Suppressor macrophage treated with lipopolysaccharide for 4 hours (primary cell): Measurements from ENCODE around the gene TCERG1L.

ENCODE experiments used
- DNase-seq: peaks from one replicate; pipeline ENCODE4 v3.0.0-alpha.2; 2020

Gene TCERG1L

DNA sequence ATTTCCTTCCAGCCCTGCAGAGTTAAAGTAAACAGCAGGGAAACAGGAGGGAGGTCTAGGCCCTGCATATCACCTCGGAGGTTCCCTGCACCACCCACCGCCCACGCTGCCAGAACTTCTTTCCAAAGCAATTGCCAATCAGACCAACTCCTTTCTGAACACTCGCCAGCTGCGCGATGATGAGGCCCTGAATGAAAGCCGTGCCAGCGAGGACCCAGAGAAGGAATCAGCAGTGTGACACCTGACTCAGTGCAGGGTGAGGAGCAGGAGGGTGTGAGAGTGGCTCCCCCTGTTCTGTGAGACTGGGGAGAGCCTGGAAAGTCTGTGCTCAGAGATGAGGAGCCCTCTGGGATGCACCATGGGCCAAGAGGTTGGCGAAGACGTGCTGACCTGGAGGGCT lies 3.3 kb upstream of the TCERG1L start:
- no peak for DNase-seq

DNA sequence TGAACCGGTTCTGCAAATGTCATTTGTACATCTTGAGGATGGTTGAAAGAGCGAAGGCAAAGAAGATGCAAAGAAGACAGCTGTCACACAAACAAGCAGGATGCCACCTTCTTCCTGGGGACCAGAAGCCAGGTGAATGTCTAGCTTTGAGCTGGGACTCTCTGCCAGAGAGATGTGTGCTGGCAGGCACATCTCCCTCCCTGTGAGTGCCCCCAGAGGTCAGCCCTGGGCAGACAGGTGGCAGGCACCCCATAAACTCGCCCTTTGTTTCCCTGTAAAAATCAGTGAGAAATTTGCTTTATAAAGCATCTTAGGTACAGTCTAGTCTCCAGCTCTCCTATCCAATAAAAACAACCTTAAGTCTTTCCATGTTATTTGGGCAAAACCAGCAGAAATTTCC lies 2.6 kb upstream of the TCERG1L start:
- DNase-seq = no peak

- no peak for DNase-seq
These were observed 1.9 kb upstream of the TCERG1L start for GRCh38 chr10:131313377-131313776.

DNA sequence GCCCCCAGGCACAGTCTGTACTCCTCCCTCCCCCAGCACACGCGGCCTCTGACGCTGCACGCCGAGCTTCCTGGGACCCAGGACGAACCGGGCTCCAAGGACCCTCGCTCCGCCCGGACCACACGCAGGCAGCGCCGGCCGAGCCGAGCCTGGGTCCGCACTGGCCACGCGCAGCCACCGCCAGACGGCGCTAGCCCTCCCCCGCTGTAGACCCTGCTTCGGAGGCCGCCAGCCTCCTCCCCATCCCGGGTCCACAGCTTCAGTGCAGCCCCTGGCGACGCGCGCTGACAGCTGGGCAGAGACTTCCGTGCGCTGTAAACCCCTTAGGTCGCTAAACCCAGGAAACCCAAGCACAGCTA lies 936 bp upstream of the TCERG1L start:
- DNase-seq = no peak

- DNase-seq = no peak
These were observed 190 bp downstream of the TCERG1L start for GRCh38 chr10:131311402-131311660.

- DNase-seq = no peak
These were observed 745 bp downstream of the TCERG1L start for GRCh38 chr10:131310551-131311401.

DNA sequence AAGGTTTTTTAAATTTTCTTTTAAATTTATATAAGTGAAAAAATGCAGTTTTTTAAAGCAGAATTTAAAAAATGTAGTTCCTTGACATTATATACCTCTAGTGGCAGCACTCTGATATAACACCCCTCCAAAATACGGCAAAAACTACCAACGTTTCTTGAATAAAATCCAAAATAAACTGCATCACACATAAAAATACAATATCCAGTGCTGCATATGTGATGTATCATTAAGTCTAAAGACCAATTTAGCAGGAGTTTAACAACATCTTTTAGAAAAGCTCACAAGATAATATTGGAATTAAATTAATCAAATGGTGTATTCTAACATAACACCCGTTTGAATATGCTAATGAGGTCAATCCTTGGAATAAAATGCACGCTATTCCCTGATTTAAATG lies 1.4 kb downstream of the TCERG1L start:
- DNase-seq = no peak

- DNase-seq = no peak
These were observed 11.0 kb downstream of the TCERG1L start for GRCh38 chr10:131300508-131300907.

- DNase-seq = no peak
These were observed 20.7 kb downstream of the TCERG1L start for GRCh38 chr10:131290781-131291180.

DNA sequence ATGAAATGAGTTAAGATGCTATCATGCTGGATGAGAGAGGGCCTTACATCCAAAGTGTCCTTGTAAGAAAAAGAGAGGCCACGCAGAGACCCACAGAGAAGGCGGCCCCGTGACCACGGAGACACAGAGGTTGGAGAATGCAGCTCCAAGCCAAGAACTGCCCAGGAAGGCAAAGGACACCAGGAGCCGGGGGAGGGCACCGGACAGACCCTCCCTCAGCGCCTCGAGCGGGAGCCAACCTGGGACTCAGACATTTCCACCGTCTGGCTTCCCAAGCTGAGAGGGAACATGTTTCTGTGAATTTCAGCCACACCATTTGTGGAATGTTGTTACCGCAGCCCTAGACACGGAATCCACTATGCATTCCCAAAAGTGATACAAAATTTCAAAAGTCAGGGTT lies 22.9 kb downstream of the TCERG1L start:
- no peak for DNase-seq

GRCh38 chr10:131282961-131283360 lies 28.6 kb downstream of the TCERG1L start:
- DNase-seq = no peak

- no peak for DNase-seq
These were observed 31.4 kb downstream of the TCERG1L start for GRCh38 chr10:131280101-131280500.

DNA sequence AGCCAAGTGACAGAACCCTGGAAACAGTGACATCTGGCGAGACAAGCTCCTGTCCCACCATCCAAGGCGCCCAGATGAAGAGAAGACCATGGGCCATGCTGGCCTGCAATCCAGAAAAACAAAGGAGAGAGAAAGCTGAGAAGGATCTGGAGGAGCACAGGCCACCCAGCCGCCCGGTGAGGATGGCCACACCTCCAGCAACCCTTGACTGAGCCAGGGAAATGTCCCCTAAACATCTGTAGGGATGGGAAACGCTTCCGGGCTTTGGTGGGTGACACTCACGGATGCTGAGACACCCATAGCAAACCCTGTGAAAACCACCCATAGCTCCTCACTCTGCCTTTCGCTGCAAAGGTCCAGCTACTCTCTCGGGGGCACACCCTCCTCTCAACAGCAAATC lies 32.0 kb downstream of the TCERG1L start:
- DNase-seq = no peak

DNA sequence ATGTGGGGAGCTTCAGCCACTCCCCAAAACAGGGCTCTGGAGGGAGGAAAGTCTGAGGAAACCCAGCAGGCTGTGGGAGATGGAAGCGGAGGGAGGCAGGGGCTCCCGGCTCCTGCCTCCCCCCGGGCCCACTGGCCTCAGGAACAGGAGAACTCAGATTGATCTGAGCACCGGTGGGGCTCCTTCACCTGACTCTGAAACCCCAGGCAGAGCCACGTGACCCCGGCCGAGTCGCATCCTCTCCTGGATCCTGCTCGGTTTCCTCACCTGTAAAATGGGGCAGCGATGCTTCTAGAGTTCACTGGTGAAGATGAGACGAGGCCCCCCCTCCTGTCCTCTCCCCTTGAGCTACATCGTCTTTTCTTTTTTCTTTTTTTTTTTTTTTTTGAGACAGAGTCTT lies 33.6 kb downstream of the TCERG1L start:
- DNase-seq = no peak

GRCh38 chr10:131277278-131277677 lies 34.2 kb downstream of the TCERG1L start:
- no peak for DNase-seq

- no peak for DNase-seq
These were observed 35.8 kb downstream of the TCERG1L start for GRCh38 chr10:131275691-131276090.

GRCh38 chr10:131274883-131275282 lies 36.6 kb downstream of the TCERG1L start:
- DNase-seq = no peak

- no peak for DNase-seq
These were observed 37.2 kb downstream of the TCERG1L start for GRCh38 chr10:131274133-131274880.

DNA sequence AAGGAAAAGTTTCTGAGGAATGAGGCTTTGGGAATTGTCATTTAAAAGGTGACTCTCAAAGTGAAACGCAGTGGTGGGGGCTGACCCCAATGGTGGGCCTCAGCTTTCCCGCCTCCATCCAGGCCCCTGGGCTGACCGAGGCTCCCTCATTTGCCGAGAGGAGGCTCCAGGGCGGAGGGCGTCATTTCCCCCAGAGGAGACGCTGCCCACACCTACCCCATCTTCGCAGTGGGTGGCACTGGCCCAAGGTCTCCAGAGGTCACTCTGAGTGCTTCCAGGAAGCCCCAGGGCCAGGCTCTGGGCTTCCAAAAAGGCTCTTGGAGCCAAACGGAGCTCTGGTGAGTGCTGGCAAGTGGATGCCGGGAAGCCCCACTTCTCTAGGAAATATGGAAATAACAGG lies 38.0 kb downstream of the TCERG1L start:
- no peak for DNase-seq

GRCh38 chr10:131272897-131273451 lies 38.5 kb downstream of the TCERG1L start:
- DNase-seq = no peak

DNA sequence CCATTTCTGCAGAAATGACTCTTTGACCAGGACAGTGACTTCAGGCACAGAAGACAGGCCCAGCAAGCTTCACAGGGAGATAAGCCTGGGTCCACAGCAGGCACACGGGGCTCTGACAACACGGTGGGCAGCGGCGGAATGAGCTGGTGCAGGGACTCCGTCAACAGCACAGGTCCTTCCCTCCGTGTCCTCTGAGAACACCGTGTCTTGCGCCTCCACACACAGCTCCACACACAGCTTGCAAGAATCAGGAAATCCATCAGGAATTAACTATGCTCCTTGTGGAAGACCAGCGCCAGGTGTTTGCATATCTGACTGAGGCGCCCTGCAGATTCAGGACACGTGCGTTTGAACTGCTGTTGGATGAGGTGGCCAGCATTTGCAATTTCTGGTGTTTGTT lies 39.6 kb downstream of the TCERG1L start:
- no peak for DNase-seq

DNA sequence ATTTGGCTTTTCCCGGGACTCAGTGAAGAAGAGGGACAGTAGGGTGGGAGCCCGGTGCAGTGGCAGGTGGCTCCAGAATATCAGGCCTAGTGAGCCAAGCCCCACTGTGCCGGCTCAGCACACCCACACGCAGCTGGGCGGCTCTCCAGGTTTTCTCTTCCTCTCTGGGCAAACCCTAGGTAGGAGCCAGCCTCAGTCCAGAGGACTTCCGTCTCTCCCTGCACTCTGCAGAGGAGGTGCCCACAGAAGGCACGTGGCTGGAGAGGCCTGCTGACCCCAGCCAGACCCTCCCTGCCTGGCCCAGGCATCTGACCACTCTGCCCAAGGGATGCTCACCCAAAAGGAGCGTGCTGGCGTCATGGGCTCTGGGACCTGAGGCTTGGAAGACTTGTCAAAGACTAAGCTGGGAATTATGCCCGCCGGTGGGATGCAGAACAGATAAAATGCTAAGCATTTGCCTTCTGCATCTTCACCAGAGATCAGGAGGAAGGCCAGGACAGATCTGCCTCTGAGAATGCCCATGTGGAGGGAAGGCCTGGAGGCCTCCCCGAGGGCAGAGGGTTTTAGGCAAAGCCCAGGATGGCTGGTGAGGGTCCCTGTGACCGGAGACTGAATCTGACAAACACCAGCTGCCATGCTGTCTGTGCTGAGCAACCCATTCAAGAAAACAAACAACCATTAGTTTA lies 40.2 kb downstream of the TCERG1L start:
- no peak for DNase-seq

DNA sequence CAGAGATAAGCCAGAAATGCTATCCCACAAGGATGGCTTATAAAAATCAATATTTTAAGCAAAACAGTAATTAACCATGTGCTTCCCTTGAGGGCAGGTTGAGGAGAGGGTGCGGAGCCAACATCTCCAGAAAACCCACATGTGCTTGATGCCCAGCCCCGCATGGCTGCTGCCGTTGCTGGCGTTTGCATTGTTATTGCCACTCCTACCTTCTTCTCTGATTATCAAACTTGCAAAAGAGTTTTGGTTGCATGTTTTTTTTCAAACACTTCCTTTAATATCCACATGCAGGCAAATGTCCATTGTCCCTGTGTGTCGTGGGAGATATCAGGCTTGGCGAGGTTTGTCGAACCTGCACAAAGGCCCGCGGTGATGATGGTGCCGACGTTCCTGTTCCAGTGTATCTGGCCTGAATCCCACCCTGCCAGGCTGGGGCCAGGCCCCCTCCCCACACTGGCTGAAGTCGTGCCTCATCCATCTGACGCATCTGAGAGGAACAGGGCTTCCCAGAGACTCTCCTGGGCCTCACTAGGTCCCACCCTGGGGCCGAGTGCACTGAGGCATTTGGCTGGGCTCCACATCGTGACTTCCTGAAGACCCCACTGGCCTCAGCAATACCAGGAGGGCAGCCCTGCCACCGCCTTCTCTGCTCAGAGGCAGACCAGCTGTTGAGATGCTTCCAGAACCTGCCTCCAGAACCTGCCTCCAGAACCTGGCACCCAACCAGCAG lies 40.9 kb downstream of the TCERG1L start:
- no peak for DNase-seq
